HEK293T (cell line): ENCODE measurements around the gene ALG12.

Source experiments
- CTCF ChIA-PET: fragments of 350-600 bp; formaldehyde crosslinking; extraction: SDS; loops from one replicate; lab custom pipeline; 2021; ENCODE audit warnings: antibody characterized with exemption, inconsistent platforms; lab: Yijun Ruan, JAX
- POLR2A ChIA-PET: fragments of 350-600 bp; formaldehyde crosslinking; extraction: SDS; loops from one replicate; lab custom pipeline; 2020; ENCODE audit warnings: antibody characterized with exemption, inconsistent platforms; lab: Yijun Ruan, JAX
- DNase-seq: peaks from one replicate; pipeline ENCODE4 v3.0.0; 2012; ENCODE audit warnings: mixed read lengths; ENCODE audit errors: extremely low spot score
- ARNT ChIP-seq: fragments of 450-650 bp; IDR thresholded peaks from 2 replicates; pipeline ENCODE4 v1.6.1; 2017; ENCODE audit warnings: mild to moderate bottlenecking
- BHLHE40 ChIP-seq: fragments of 450-650 bp; IDR thresholded peaks from 2 replicates; pipeline ENCODE4 v1.6.1; 2016; ENCODE audit warnings: mild to moderate bottlenecking, moderate library complexity, borderline replicate concordance
- CTBP1 ChIP-seq: fragments of 450-650 bp; IDR thresholded peaks from 2 replicates; pipeline ENCODE4 v1.6.1; 2016; ENCODE audit warnings: borderline replicate concordance
- ELF4 ChIP-seq: fragments of 450-650 bp; IDR thresholded peaks from 2 replicates; pipeline ENCODE4 v1.6.1; 2017; ENCODE audit warnings: antibody characterized with exemption
- FOXA1 ChIP-seq: fragments of 450-650 bp; IDR thresholded peaks from 2 replicates; pipeline ENCODE4 v1.6.1; 2016; ENCODE audit warnings: mild to moderate bottlenecking
- FOXK2 ChIP-seq: fragments of 450-650 bp; IDR thresholded peaks from 2 replicates; pipeline ENCODE4 v1.6.1; 2016; ENCODE audit warnings: mild to moderate bottlenecking
- FOXM1 ChIP-seq: fragments of 450-650 bp; IDR thresholded peaks from 2 replicates; pipeline ENCODE4 v1.6.1; 2017; ENCODE audit warnings: mild to moderate bottlenecking, borderline replicate concordance
- HDGF ChIP-seq: fragments of 450-650 bp; IDR thresholded peaks from 2 replicates; pipeline ENCODE4 v1.6.1; 2017; ENCODE audit warnings: antibody characterized with exemption, borderline replicate concordance
- L3MBTL2 ChIP-seq: fragments of 450-650 bp; conservative IDR thresholded peaks from 2 replicates; pipeline ENCODE4 v1.6.1; 2016; ENCODE audit warnings: mild to moderate bottlenecking
- LEF1 ChIP-seq: fragments of 450-650 bp; IDR thresholded peaks from 2 replicates; pipeline ENCODE4 v1.6.1; 2017; ENCODE audit warnings: mild to moderate bottlenecking, borderline replicate concordance
- NFRKB ChIP-seq: fragments of 450-650 bp; IDR thresholded peaks from 2 replicates; pipeline ENCODE4 v1.6.1; 2016; ENCODE audit warnings: mild to moderate bottlenecking, moderate library complexity
- SP1 ChIP-seq: fragments of 450-650 bp; IDR thresholded peaks from 2 replicates; pipeline ENCODE4 v1.6.1; 2017
- SUZ12 ChIP-seq: fragments of 450-650 bp; IDR thresholded peaks from 2 replicates; pipeline ENCODE4 v1.6.1; 2016; ENCODE audit warnings: mild to moderate bottlenecking
- TARDBP ChIP-seq: fragments of 450-650 bp; IDR thresholded peaks from 2 replicates; pipeline ENCODE4 v1.6.1; 2016
- ZNF384 ChIP-seq: fragments of 450-650 bp; IDR thresholded peaks from 2 replicates; pipeline ENCODE4 v1.6.1; 2016
- TF ChIP-seq, protein P1 (sequence below): fragments of 450-650 bp; IDR thresholded peaks from 2 replicates; pipeline ENCODE4 v1.6.1; 2016

ALG12 gene

DNA sequence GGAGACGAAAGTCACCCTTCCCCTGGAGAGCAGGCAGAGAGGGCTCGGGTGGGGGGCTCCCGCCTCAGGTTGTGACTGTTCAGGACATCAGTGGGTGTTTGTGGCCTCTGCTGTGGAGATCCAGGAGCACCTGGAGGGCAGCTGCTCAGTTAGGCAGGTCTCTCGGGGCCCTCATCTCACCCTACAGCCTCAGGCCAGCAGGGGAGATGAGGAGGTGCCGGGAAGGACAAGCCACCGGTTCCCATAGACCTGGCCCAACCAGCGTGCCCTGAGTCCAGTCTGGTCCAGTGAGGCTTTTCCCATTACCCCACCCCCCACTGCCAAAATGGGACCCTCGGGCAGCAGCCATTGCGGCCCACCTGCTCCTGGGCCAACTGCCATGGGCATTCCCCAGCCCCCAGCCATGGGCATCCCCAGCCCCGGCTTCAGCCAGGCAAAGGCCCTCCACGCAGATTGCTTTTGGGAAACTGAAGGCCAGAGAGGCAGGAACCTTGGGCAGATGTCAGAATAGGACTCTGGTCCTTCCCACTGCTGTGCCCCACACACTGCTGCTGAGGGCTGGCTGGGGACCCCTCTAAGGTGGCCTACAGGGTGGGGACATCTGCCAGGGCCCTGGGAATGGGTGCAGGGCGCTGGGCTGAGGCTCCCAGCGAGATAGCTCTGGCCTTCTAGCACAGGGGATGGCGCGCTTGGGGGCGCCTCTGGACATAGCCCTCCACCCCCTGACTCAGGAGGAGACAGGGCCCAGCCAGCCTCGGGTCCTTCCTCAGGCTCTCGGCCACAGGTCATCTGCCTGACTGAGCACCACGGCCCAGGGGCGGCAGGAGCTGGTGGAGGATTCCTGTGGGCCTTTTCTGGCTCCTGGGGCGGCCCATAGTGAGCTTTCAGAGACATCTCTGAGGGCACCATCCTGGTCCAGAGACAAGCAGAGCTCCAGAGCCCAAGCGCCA lies 47.1 kb upstream of the ALG12 start:
- ChIA-PET POLR2A (no interaction called here), CTCF (interaction anchor here (1.3 kb wide), 1 partner anchor 14 kb away, joined by 3 read pairs; no protein-coding TSS in a partner anchor)
- DNase-seq = no peak
- TF ChIP-seq SUZ12 (no peak), ARNT (no peak), ZNF384 (no peak), LEF1 (no peak), NFRKB (no peak), SP1 (no peak), BHLHE40 (no peak), FOXK2 (no peak), TARDBP (no peak), FOXM1 (no peak), CTBP1 (no peak), HDGF (no peak), FOXA1 (no peak), ELF4 (no peak), L3MBTL2 (no peak)
- TF ChIP-seq, protein P1, sequence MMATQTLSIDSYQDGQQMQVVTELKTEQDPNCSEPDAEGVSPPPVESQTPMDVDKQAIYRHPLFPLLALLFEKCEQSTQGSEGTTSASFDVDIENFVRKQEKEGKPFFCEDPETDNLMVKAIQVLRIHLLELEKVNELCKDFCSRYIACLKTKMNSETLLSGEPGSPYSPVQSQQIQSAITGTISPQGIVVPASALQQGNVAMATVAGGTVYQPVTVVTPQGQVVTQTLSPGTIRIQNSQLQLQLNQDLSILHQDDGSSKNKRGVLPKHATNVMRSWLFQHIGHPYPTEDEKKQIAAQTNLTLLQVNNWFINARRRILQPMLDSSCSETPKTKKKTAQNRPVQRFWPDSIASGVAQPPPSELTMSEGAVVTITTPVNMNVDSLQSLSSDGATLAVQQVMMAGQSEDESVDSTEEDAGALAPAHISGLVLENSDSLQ = no peak

DNA sequence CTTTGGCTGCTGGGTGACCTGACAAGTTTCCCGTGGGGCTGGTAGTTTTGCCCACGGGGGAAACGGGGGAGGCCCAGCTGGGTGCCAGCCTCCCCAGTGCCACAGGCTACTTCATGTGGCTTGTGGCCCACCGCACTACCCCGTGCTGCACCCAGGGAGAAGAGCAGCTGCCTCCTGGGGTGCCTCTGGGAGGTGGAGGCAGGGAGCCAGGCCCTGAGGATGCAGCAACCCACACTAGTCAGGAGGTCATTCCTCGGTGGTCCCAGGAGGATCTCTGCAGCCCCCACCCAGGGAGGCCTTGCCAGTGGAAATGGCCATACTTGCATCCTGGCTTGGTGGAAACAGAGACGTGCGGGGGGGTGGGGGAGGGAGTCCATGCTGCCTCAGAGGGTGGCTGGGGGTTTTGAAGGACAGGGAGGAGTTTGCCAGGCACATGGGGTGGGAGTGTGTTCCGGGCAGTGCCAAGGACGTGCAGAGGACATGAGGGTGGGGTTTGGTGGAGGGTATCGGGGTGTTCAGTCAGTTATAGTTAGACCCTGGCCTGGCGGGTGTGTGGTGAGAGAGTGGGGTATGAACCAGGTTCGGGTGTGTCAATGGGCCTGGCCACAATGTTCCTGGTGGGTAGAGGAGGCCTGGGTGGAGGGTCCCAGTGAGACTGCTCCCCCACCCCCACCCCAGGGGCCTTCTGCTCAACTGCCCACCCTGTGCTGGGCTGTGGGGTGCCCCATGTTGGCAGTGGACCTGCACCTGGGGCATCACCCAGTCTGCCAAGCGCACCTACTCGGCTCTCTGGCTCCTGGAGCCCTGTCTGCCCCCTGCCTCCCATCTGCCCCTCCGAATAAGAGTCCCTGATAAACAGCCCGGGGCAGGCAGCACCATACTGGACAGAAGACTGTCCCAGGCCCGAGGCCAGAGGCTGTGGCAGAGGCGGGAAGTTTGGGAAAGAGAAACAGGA lies 46.2 kb upstream of the ALG12 start:
- ChIA-PET POLR2A (no interaction called here), CTCF (no interaction called here)
- no peak for DNase-seq
- TF ChIP-seq, protein P1 = no peak
- TF ChIP-seq FOXA1 (no peak), ZNF384 (no peak)

DNA sequence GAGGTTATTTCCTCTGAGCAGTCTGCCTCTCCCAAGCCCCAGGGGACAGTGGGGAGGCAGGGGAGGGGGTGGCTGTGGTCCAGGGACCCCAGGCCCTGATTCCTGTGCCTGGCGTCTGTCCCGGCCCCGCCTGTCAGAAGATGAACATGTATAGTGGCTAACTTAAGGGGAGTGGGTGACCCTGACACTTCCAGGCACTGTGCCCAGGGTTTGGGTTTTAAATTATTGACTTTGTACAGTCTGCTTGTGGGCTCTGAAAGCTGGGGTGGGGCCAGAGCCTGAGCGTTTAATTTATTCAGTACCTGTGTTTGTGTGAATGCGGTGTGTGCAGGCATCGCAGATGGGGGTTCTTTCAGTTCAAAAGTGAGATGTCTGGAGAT lies 45.4 kb upstream of the ALG12 start:
- no peak for DNase-seq
- TF ChIP-seq FOXA1 = no peak
- TF ChIP-seq SUZ12 = no peak
- TF ChIP-seq ELF4 = no peak
- no peak for TF ChIP-seq L3MBTL2
- TF ChIP-seq, protein P1 = no peak
- TF ChIP-seq ARNT = no peak
- no peak for TF ChIP-seq NFRKB
- no peak for TF ChIP-seq ZNF384
- no peak for TF ChIP-seq HDGF
- TF ChIP-seq TARDBP = no peak
- TF ChIP-seq FOXK2 = no peak
- CTCF ChIA-PET = no interaction called here
- POLR2A ChIA-PET = no interaction called here

DNA sequence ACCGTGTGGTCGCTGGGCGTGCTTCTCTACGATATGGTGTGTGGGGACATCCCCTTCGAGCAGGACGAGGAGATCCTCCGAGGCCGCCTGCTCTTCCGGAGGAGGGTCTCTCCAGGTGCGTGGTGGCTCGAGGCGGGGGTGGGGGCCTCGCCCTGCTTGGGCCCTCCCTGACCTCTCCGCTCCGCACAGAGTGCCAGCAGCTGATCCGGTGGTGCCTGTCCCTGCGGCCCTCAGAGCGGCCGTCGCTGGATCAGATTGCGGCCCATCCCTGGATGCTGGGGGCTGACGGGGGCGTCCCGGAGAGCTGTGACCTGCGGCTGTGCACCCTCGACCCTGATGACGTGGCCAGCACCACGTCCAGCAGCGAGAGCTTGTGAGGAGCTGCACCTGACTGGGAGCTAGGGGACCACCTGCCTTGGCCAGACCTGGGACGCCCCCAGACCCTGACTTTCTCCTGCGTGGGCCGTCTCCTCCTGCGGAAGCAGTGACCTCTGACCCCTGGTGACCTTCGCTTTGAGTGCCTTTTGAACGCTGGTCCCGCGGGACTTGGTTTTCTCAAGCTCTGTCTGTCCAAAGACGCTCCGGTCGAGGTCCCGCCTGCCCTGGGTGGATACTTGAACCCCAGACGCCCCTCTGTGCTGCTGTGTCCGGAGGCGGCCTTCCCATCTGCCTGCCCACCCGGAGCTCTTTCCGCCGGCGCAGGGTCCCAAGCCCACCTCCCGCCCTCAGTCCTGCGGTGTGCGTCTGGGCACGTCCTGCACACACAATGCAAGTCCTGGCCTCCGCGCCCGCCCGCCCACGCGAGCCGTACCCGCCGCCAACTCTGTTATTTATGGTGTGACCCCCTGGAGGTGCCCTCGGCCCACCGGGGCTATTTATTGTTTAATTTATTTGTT lies 44.8 kb upstream of the ALG12 start:
- no peak for DNase-seq
- CTCF ChIA-PET = no interaction called here
- TF ChIP-seq ELF4 (no peak), LEF1 (no peak), FOXM1 (no peak), SP1 (no peak)
- TF ChIP-seq, protein P1 = no peak
- POLR2A ChIA-PET = interaction anchor here (1.4 kb wide), 2 partner anchors 8 to 32 kb away, joined by 4 read pairs; no protein-coding TSS in a partner anchor
